HepG2 (cell line): ENCODE measurements around the gene ANKRD39. TPM values are rescaled to one million over a fixed set of nuclear protein-coding genes. Genes with fewer than 3 reads are reported as not detected.
A peak's percentile ranks its signal among the peaks of the same experiment; 100 is the strongest.

Source experiments
- GMEB1 ChIP-seq: sonication (generic); formaldehyde crosslinking; IDR thresholded peaks from 2 replicates; pipeline ENCODE4 v1.5.1; 2020; ENCODE audit warnings: missing genetic modification reagents, mild to moderate bottlenecking, borderline replicate concordance
- HES4 ChIP-seq: sonication (generic); formaldehyde crosslinking; IDR thresholded peaks from 2 replicates; pipeline ENCODE4 v1.9.0; 2021; ENCODE audit warnings: mild to moderate bottlenecking, missing genetic modification reagents, borderline replicate concordance
- HMG20A ChIP-seq: IDR thresholded peaks from 2 replicates; pipeline ENCODE4 v1.6.1; 2016; ENCODE audit warnings: borderline replicate concordance
- IKZF4 ChIP-seq: sonication (generic); formaldehyde crosslinking; IDR thresholded peaks from 2 replicates; pipeline ENCODE4 v1.5.1; 2020; ENCODE audit warnings: borderline replicate concordance, mild to moderate bottlenecking, low read depth, missing genetic modification reagents; ENCODE audit errors: not compliant biosample characterization
- IRX3 ChIP-seq: sonication (generic); formaldehyde crosslinking; IDR thresholded peaks from 2 replicates; pipeline ENCODE4 v1.8.1; 2023; ENCODE audit warnings: mild to moderate bottlenecking, low read depth, missing genetic modification reagents, borderline replicate concordance
- LRRFIP1 ChIP-seq: sonication (generic); formaldehyde crosslinking; conservative IDR thresholded peaks from 2 replicates; pipeline ENCODE4 v1.4.0; 2020; ENCODE audit warnings: missing genetic modification reagents
- MIER2 ChIP-seq: IDR thresholded peaks from 2 replicates; pipeline ENCODE4 v1.6.1; 2016; ENCODE audit warnings: missing biosample characterization, missing genetic modification reagents
- MIXL1 ChIP-seq: IDR thresholded peaks from 2 replicates; pipeline ENCODE4 v1.6.1; 2016
- PHF8 ChIP-seq: sonication (generic); formaldehyde crosslinking; IDR thresholded peaks from 2 replicates; pipeline ENCODE4 v1.5.0; 2020; ENCODE audit warnings: missing genetic modification reagents
- PITX1 ChIP-seq: sonication (generic); formaldehyde crosslinking; IDR thresholded peaks from 2 replicates; pipeline ENCODE4 v1.5.1; 2020; ENCODE audit warnings: mild to moderate bottlenecking, missing genetic modification reagents
- RBFOX2 ChIP-seq: fragments of 200-400 bp; formaldehyde crosslinking; IDR thresholded peaks from 2 replicates; pipeline ENCODE4 v1.6.1; 2017; ENCODE audit warnings: low read depth, mild to moderate bottlenecking, low read length
- SMC3 ChIP-seq: IDR thresholded peaks from 2 replicates; pipeline ENCODE4 v1.6.1; 2011; ENCODE audit warnings: low read length, improper control_type of control experiment
- SRF ChIP-seq: IDR thresholded peaks from 2 replicates; pipeline ENCODE4 v1.6.1; 2011; ENCODE audit warnings: mild to moderate bottlenecking, low read depth, low read length, moderate library complexity
- ZBTB20 ChIP-seq: sonication (generic); formaldehyde crosslinking; IDR thresholded peaks from 2 replicates; pipeline ENCODE4 v1.8.1; 2023; ENCODE audit warnings: missing genetic modification reagents, low read depth, mild to moderate bottlenecking, borderline replicate concordance
- ZBTB25 ChIP-seq: IDR thresholded peaks from 2 replicates; pipeline ENCODE4 v1.6.1; 2018; ENCODE audit warnings: missing genetic modification reagents
- ZBTB7B ChIP-seq: sonication (generic); formaldehyde crosslinking; IDR thresholded peaks from 2 replicates; pipeline ENCODE4 v1.4.0; 2020; ENCODE audit warnings: missing genetic modification reagents
- ZFP41 ChIP-seq: sonication (generic); formaldehyde crosslinking; IDR thresholded peaks from 2 replicates; pipeline ENCODE4 v1.4.0; 2020; ENCODE audit warnings: mild to moderate bottlenecking, missing genetic modification reagents, borderline replicate concordance
- ZFX ChIP-seq: sonication (generic); formaldehyde crosslinking; IDR thresholded peaks from 2 replicates; pipeline ENCODE4 v1.4.0; 2020; ENCODE audit warnings: mild to moderate bottlenecking, low read depth, missing genetic modification reagents, moderate library complexity
- ZFYVE20 ChIP-seq: sonication (generic); formaldehyde crosslinking; IDR thresholded peaks from 2 replicates; pipeline ENCODE4 v1.8.0; 2023; ENCODE audit warnings: low read depth, mild to moderate bottlenecking, moderate library complexity, missing genetic modification reagents, borderline replicate concordance
- ZNF143 ChIP-seq: sonication (generic); formaldehyde crosslinking; IDR thresholded peaks from 2 replicates; pipeline ENCODE4 v1.4.0; 2020; ENCODE audit warnings: missing genetic modification reagents
- ZNF543 ChIP-seq: sonication (generic); formaldehyde crosslinking; IDR thresholded peaks from 2 replicates; pipeline ENCODE4 v1.4.0; 2020; ENCODE audit warnings: mild to moderate bottlenecking, missing genetic modification reagents
- ZNF564 ChIP-seq: sonication (generic); formaldehyde crosslinking; IDR thresholded peaks from 2 replicates; pipeline ENCODE4 v1.8.1; 2023; ENCODE audit warnings: mild to moderate bottlenecking, missing genetic modification reagents
- ZNF574 ChIP-seq: sonication (generic); formaldehyde crosslinking; IDR thresholded peaks from 2 replicates; pipeline ENCODE4 v1.4.0; 2020; ENCODE audit warnings: missing genetic modification reagents
- ZNF792 ChIP-seq: IDR thresholded peaks from 2 replicates; pipeline ENCODE4 v1.6.1; 2016
- ZNF839 ChIP-seq: sonication (generic); formaldehyde crosslinking; IDR thresholded peaks from 2 replicates; pipeline ENCODE4 v1.4.0; 2020; ENCODE audit warnings: missing genetic modification reagents, mild to moderate bottlenecking, borderline replicate concordance
- polyA plus RNA-seq, 8 experiments: library from polyadenylated mRNA; depleted of rRNA in 3 of 8; stranded (reverse) in 7 of 8; unstranded in 1 of 8; fragments of >200 nt; fragmentation: Illumina TruSeq in 4 of 8; extraction: Trizol in 4 of 8; gene quantifications; 2 replicates each; pipeline versions ENCODE4 v1.2.1 to v1.2.3, GENCODE V29; 2011 to 2016; ENCODE audit warnings: low read depth in 4 of 8, missing spikeins in 1 of 8, mixed read lengths in 1 of 8; ENCODE audit not compliant: insufficient read depth in 1 of 8
- total RNA-seq, 5 experiments: library from RNA; depleted of rRNA; stranded (reverse); fragments of >200 nt; fragmentation: Illumina TruSeq; extraction: Trizol; gene quantifications; 2 replicates each; pipeline ENCODE4 v1.2.3, GENCODE V29; 2016; ENCODE audit warnings: low read depth in 1 of 5

The ANKRD39 gene
- total and polyA plus RNA-seq, 2 of the 13 experiments (the other 11 are each of a cell fraction or from before 2014, with no cell fraction given): 23.2 to 24.8 TPM

GRCh38 chr2:96848264-96848663 lies 9.6 kb downstream of the ANKRD39 start (continued):
- TF ChIP-seq PITX1 (CRISPR knock-in tag): no peak
- no peak for TF ChIP-seq MIER2 (CRISPR knock-in tag)
- TF ChIP-seq ZBTB25 (CRISPR knock-in tag): no peak
- no peak; the same call in 1 of the 2 replicates for TF ChIP-seq ZFX (CRISPR knock-in tag)
- no peak for TF ChIP-seq ZNF839
- TF ChIP-seq MIXL1 (CRISPR knock-in tag): no peak
- no peak for TF ChIP-seq ZBTB20 (CRISPR knock-in tag)
- no peak for TF ChIP-seq ZNF143 (CRISPR knock-in tag)
- TF ChIP-seq GMEB1: 0 out of 2 replicates have a peak, but pooled peaks have one; percentile 29
- no peak for TF ChIP-seq RBFOX2
- TF ChIP-seq ZFYVE20 (CRISPR knock-in tag): no peak
- no peak; the same call in 1 of the 2 replicates for TF ChIP-seq HES4
- peak; percentile 43; the same call in 1 of the 2 replicates for TF ChIP-seq ZNF574
- no peak for TF ChIP-seq LRRFIP1
- no peak for TF ChIP-seq SMC3
- TF ChIP-seq ZFP41 (CRISPR knock-in tag): no peak
- no peak for TF ChIP-seq ZNF543 (CRISPR knock-in tag)
- TF ChIP-seq IRX3 (CRISPR knock-in tag): no peak
- TF ChIP-seq ZNF564: no peak
- TF ChIP-seq PHF8: no peak
- no peak; the same call in 1 of the 2 replicates for TF ChIP-seq HMG20A (CRISPR knock-in tag)
- no peak for TF ChIP-seq SRF
- TF ChIP-seq ZNF792 (CRISPR knock-in tag): no peak
- no peak for TF ChIP-seq ZBTB7B (CRISPR knock-in tag)
- TF ChIP-seq IKZF4 (CRISPR knock-in tag): no peak
